Endothelial cell of umbilical vein (primary cell): ENCODE results near the gene MRO. TPM values are rescaled to one million over a fixed set of nuclear protein-coding genes. Genes with fewer than 3 reads are reported as not detected.

ENCODE experiments used
- BruUV-seq: library from RNA; stranded (reverse); fragments of 400-500 nt; replicated peaks from 2 replicates; lab custom pipeline; 2021; lab: Mats Ljungman, UMichigan
- CTCF ChIA-PET: fragments of 300-600, 350-600 bp; sonication (Branson Sonifier 250); formaldehyde crosslinking; loops from one replicate; lab custom pipeline; 2021; ENCODE audit warnings: antibody characterized with exemption, inconsistent platforms; lab: Charles Lee
- POLR2A ChIA-PET: fragments of 300-600, 350-600 bp; sonication (Branson Sonifier 250); formaldehyde crosslinking; loops from one replicate; lab custom pipeline; 2021; ENCODE audit warnings: antibody characterized with exemption, inconsistent platforms; lab: Charles Lee
- DNase-seq: peaks from one replicate; pipeline ENCODE4 v3.0.0-alpha.2; 2011; ENCODE audit warnings: low read depth, low spot score
- FAIRE-seq: peaks from 2 replicates; lab custom pipeline; 2011; peaks lifted over from hg19 to GRCh38; lab: Jason Lieb, UNC
- H2AFZ ChIP-seq: 2 replicates; pipeline ENCODE4 v1.6.0; 2012; ENCODE audit warnings: low read depth, low read length, control low read depth, inconsistent platforms
- H3K27ac ChIP-seq: 2 replicates; pipeline ENCODE4 v1.5.1; 2011; ENCODE audit warnings: low read depth, mild to moderate bottlenecking, control low read depth, low read length, moderate library complexity; ENCODE audit not compliant: insufficient read depth
- H3K27me3 ChIP-seq, 2 experiments: 2 replicates each; pipeline versions ENCODE4 v1.6.0 to v1.6.1; 2011; ENCODE audit warnings: low read length in 2 of 2, mixed read lengths in 1 of 2; ENCODE audit not compliant: control insufficient read depth in 2 of 2, insufficient read depth in 2 of 2
- H3K36me3 ChIP-seq, 2 experiments: 2 replicates in 1 of 2; 3 replicates in 1 of 2; pipeline ENCODE4 v1.5.1; 2011; ENCODE audit warnings: low read length in 2 of 2, mild to moderate bottlenecking in 1 of 2, moderate library complexity in 1 of 2; ENCODE audit not compliant: control insufficient read depth in 2 of 2, insufficient read depth in 2 of 2; ENCODE audit errors: extremely low read depth in 1 of 2
- H3K4me1 ChIP-seq: 3 replicates; pipeline ENCODE4 v1.5.1; 2011; ENCODE audit warnings: mild to moderate bottlenecking, low read length; ENCODE audit not compliant: control insufficient read depth, insufficient read depth; ENCODE audit errors: extremely low read depth
- H3K4me2 ChIP-seq: 2 replicates; pipeline ENCODE4 v1.6.1; 2011; ENCODE audit warnings: low read length, control low read depth, mixed read lengths; ENCODE audit not compliant: insufficient read depth
- H3K4me3 ChIP-seq, 3 experiments: fragments of 200-600 bp in 1 of 3; sonication (generic), shearing (Covaris generic) in 1 of 3; replicated peaks in 1 of 3; 2 replicates each; pipeline ENCODE4 v1.5.1; 2011 to 2016; ENCODE audit warnings: control low read depth in 3 of 3, low read length in 3 of 3, mild to moderate bottlenecking in 2 of 3, inconsistent platforms in 1 of 3, low read depth in 1 of 3, moderate library complexity in 1 of 3; ENCODE audit not compliant: insufficient read depth in 1 of 3
- H3K79me2 ChIP-seq: 2 replicates; pipeline ENCODE4 v1.6.0; 2012; ENCODE audit warnings: low read length, inconsistent platforms; ENCODE audit not compliant: control insufficient read depth, insufficient read depth
- H3K9ac ChIP-seq: replicated peaks from 2 replicates; pipeline ENCODE3; 2011; ENCODE audit warnings: low read length, control low read depth; ENCODE audit not compliant: insufficient read depth; ENCODE audit errors: extremely low read depth
- H3K9me1 ChIP-seq: replicated peaks from 3 replicates; pipeline ENCODE4 v1.6.0; 2011; ENCODE audit warnings: mild to moderate bottlenecking, low read length; ENCODE audit not compliant: control insufficient read depth, insufficient read depth; ENCODE audit errors: extremely low read depth
- H3K9me3 ChIP-seq: replicated peaks from 2 replicates; pipeline ENCODE4 v1.5.1; 2012; ENCODE audit warnings: low read length, inconsistent platforms; ENCODE audit not compliant: control insufficient read depth, insufficient read depth
- H4K20me1 ChIP-seq: replicated peaks from 2 replicates; pipeline ENCODE3; 2011; ENCODE audit warnings: mild to moderate bottlenecking, low read length; ENCODE audit not compliant: control insufficient read depth, insufficient read depth; ENCODE audit errors: extremely low read depth
- CTCF ChIP-seq, 2 donors: IDR thresholded peaks; 1 replicate in 1 of 2; 2 replicates in 1 of 2; pipeline ENCODE4 v1.5.1; 2011; ENCODE audit warnings: low read length in 2 of 2, mild to moderate bottlenecking in 2 of 2, moderate library complexity in 2 of 2, control low read depth in 1 of 2, inconsistent platforms in 1 of 2, low read depth in 1 of 2; ENCODE audit not compliant: insufficient read depth in 1 of 2; ENCODE audit errors: extremely low read depth in 1 of 2
- EZH2 ChIP-seq: IDR thresholded peaks from 2 replicates; pipeline ENCODE4 v1.6.1; 2012; ENCODE audit warnings: borderline replicate concordance, low read depth, mild to moderate bottlenecking, moderate library complexity, low read length, inconsistent platforms; ENCODE audit not compliant: severe bottlenecking
- FOS ChIP-seq: IDR thresholded peaks from 2 replicates; pipeline ENCODE4 v1.6.1; 2011; ENCODE audit warnings: mild to moderate bottlenecking, low read length, moderate library complexity, borderline replicate concordance; ENCODE audit not compliant: insufficient read depth
- GATA2 ChIP-seq: IDR thresholded peaks from 2 replicates; pipeline ENCODE4 v1.7.0; 2011; ENCODE audit warnings: low read depth, mild to moderate bottlenecking, moderate library complexity, mixed read lengths, low read length; ENCODE audit not compliant: insufficient read length, insufficient read depth
- JUN ChIP-seq: IDR thresholded peaks from 2 replicates; pipeline ENCODE4 v1.6.1; 2011; ENCODE audit warnings: borderline replicate concordance, low read depth; ENCODE audit not compliant: insufficient read length, insufficient read depth
- MAX ChIP-seq: IDR thresholded peaks from 2 replicates; pipeline ENCODE4 v1.6.1; 2011; ENCODE audit not compliant: insufficient read depth, insufficient read length
- MYC ChIP-seq: IDR thresholded peaks from one replicate; pipeline ENCODE4 v1.6.1; 2011; ENCODE audit warnings: mild to moderate bottlenecking, low read depth, low read length
- POLR2A ChIP-seq: IDR thresholded peaks from 2 replicates; pipeline ENCODE4 v1.6.1; 2012; ENCODE audit warnings: low read depth, mild to moderate bottlenecking, control low read depth, low read length
- POLR2AphosphoS5 ChIP-seq: IDR thresholded peaks from 2 replicates; pipeline ENCODE4 v1.6.1; 2012; ENCODE audit warnings: low read depth, mild to moderate bottlenecking, control low read depth, low read length, moderate library complexity; ENCODE audit not compliant: insufficient read depth
- dilution Hi-C: fragments of 300-500 bp; cut with MboI; formaldehyde crosslinking; loops from one replicate; pipeline ENCODE4 v1.15.0; 2019; ENCODE audit warnings: low sequenced_read_pairs; ENCODE audit not compliant: extremely low pct_ligation_motif_present
- intact Hi-C: fragments of 100-400 bp; cut with micrococcal nuclease; formaldehyde crosslinking; loops from one replicate; pipeline ENCODE4 v1.10.0; 2022
- polyA plus RNA-seq, 4 experiments: library from polyadenylated mRNA; depleted of rRNA in 3 of 4; stranded (reverse) in 3 of 4; unstranded in 1 of 4; fragments of >200 nt; gene quantifications; 2 replicates each; pipeline versions ENCODE4 v1.2.1 to v1.2.3, GENCODE V29; 2011 to 2012; ENCODE audit warnings: missing spikeins in 1 of 4
- total RNA-seq: library from RNA; stranded (reverse); gene quantifications from 2 replicates; pipeline ENCODE4 v1.2.3, GENCODE V29; 2021

Gene MRO
- total and polyA plus RNA-seq, 2 donors (not counting 3 experiments of a cell fraction or from before 2014, with no cell fraction given) = not detected

DNA sequence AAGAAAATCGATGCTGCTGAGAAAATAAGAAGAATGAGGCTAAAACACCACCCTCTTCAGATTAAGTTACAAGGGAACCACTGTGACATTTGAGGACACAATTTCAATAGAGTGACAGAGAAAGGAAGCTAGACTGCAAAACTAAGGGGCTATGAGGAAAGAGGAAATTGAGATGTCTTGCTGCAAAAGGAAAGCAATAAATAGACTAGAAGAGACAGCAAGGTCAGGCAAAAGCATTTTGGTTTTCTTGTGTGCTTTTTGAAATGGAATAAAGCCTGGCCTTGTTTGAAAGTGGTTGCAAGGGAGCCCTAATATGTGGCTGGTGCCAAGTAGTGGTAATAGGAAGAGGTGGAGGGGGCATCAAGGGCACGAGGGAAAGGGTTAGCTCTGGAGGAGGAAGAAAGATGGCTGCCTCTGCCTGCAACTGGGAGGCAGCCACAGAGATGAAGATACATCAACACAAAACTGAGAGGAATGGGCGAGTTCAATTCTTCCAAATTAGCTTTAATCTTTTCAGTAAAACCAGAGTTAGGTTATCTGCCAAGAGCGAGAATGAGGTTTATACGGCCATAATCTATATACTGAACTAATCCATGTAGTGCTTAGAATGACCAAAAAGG, 1.2 kb upstream of the MRO start:
- H3K36me3 ChIP-seq = no peaks in the 10 kb centered on the region
- dilution Hi-C loops (no loop called here), intact Hi-C loops (loop anchor here (1.0 kb wide), 6 partner anchors 15 to 289 kb away; partner anchors contain the start of gene SMAD4)
- no peaks in the 10 kb centered on the region for H3K9me3 ChIP-seq
- H3K4me1 ChIP-seq = no peaks in the 10 kb centered on the region
- TF ChIP-seq POLR2A (no peak), FOS (no peak), GATA2 (no peak), EZH2 (no peak), MAX (no peak), CTCF (IDR thresholded peaks at IDR 0.05; ENCODE audit: extremely low read depth in 1 of 2, insufficient read depth in 1 of 2, low read depth in 1 of 2, low read length in 2 of 2) (no peak), POLR2AphosphoS5 (no peak), MYC (no peak), JUN (no peak)
- no peak overlapping the region for H3K4me2 ChIP-seq
- CTCF ChIA-PET = interaction anchor here (0.8 to 2.6 kb wide), 12 partner anchors 9 to 287 kb away, joined by 3 to 16 read pairs (median 4); partner anchors contain the start of gene ME2
- H3K27me3 ChIP-seq = peaks cover 2 to 6% of the 10 kb centered on the region in 2 experiments
- H3K4me3 ChIP-seq = no peak overlapping the region
- no peaks in the 10 kb centered on the region for H3K79me2 ChIP-seq
- no peak overlapping the region for H3K9ac ChIP-seq
- FAIRE-seq (no peak), DNase-seq (no peak)
- no peak overlapping the region for H3K27ac ChIP-seq
- no peaks in the 10 kb centered on the region for H4K20me1 ChIP-seq
- BruUV-seq = no TSS peak
- H3K9me1 ChIP-seq = no peaks in the 10 kb centered on the region
- POLR2A ChIA-PET = no interaction called here
- no peak overlapping the region for H2AFZ ChIP-seq
